RWPE2 (cell line): ENCODE results near the gene SKOR1.
A peak's percentile ranks its signal among the peaks of the same experiment; 100 is the strongest.

ENCODE experiments used
- ATAC-seq: fragments of 200-7000 bp; cut with Tn5 transposase; 3 replicates; pipeline ENCODE4 v1.9.1; 2021; ENCODE audit warnings: low read depth
- DNase-seq: peaks from one replicate; pipeline ENCODE4 v3.0.0-alpha.2; 2020; ENCODE audit warnings: low spot score
- H3K27ac ChIP-seq: fragments of 450-650 bp; 2 replicates; pipeline ENCODE4 v1.5.1; 2017; ENCODE audit warnings: mild to moderate bottlenecking; ENCODE audit not compliant: poor library complexity, severe bottlenecking
- H3K27me3 ChIP-seq: fragments of 250-450 bp; sonication (Bioruptor Pico); 2 replicates; pipeline ENCODE4 v1.5.1; 2021; ENCODE audit warnings: mild to moderate bottlenecking, moderate library complexity; ENCODE audit not compliant: insufficient read depth, poor library complexity, severe bottlenecking
- H3K36me3 ChIP-seq: fragments of 250-450 bp; sonication (Bioruptor Pico); 2 replicates; pipeline ENCODE4 v1.5.1; 2020; ENCODE audit warnings: low read depth, mild to moderate bottlenecking, moderate library complexity
- H3K4me1 ChIP-seq: fragments of 250-450 bp; sonication (Bioruptor Pico); 2 replicates; pipeline ENCODE4 v1.5.1; 2021; ENCODE audit warnings: mild to moderate bottlenecking, moderate library complexity; ENCODE audit not compliant: insufficient read depth, poor library complexity, severe bottlenecking
- H3K4me3 ChIP-seq: fragments of 250-450 bp; sonication (Bioruptor Pico); 2 replicates; pipeline ENCODE4 v1.5.1; 2021; ENCODE audit warnings: mild to moderate bottlenecking, moderate library complexity; ENCODE audit not compliant: severe bottlenecking
- H3K9me3 ChIP-seq: fragments of 250-450 bp; sonication (Bioruptor Pico); 2 replicates; pipeline ENCODE4 v1.5.1; 2021; ENCODE audit warnings: mild to moderate bottlenecking, moderate library complexity; ENCODE audit not compliant: severe bottlenecking
- CTCF ChIP-seq: fragments of 450-650 bp; IDR thresholded peaks from one replicate; pipeline ENCODE4 v1.5.1; 2017; ENCODE audit warnings: mild to moderate bottlenecking, moderate library complexity; ENCODE audit not compliant: poor library complexity, severe bottlenecking

Gene SKOR1

GRCh38 chr15:67859331-67859946 lies 34.1 kb downstream of the SKOR1 start:
- Histone ChIP-seq H3K36me3 (no peaks in the 10 kb centered on the region), H3K27ac (no peak overlapping the region), H3K4me3 (no peak overlapping the region), H3K4me1 (no peaks in the 10 kb centered on the region), H3K9me3 (no peaks in the 10 kb centered on the region), H3K27me3 (no peaks in the 10 kb centered on the region)
- DNase-seq (no peak), ATAC-seq (no peak)
- TF ChIP-seq CTCF, result no peak

- H3K4me3 ChIP-seq, result no peak overlapping the region
- no peaks in the 10 kb centered on the region for H3K4me1 ChIP-seq
- H3K27ac ChIP-seq, result no peak overlapping the region
- H3K36me3 ChIP-seq, result no peaks in the 10 kb centered on the region
- TF ChIP-seq CTCF, result no peak
- DNase-seq (no peak), ATAC-seq (no peak)
- no peaks in the 10 kb centered on the region for H3K9me3 ChIP-seq
- H3K27me3 ChIP-seq, result no peaks in the 10 kb centered on the region
Measured at GRCh38 chr15:67861983-67862382, 36.7 kb downstream of the SKOR1 start.

GRCh38 chr15:67862750-67863441 lies 37.6 kb downstream of the SKOR1 start:
- Histone ChIP-seq H3K27me3 (no peaks in the 10 kb centered on the region), H3K4me1 (no peaks in the 10 kb centered on the region), H3K4me3 (peak overlapping the region; percentile 22), H3K36me3 (no peaks in the 10 kb centered on the region), H3K9me3 (no peaks in the 10 kb centered on the region), H3K27ac (no peak overlapping the region)
- no peak for TF ChIP-seq CTCF
- DNase-seq, result no peak
- ATAC-seq, result no peak; the same call in 1 of the 3 replicates

- ATAC-seq (peak; percentile 92), DNase-seq (peak; percentile 80)
- no peaks in the 10 kb centered on the region for H3K4me1 ChIP-seq
Measured at GRCh38 chr15:67863442-67863987, 38.2 kb downstream of the SKOR1 start.

More at GRCh38 chr15:67863442-67863987, 38.2 kb downstream of the SKOR1 start:
- Histone ChIP-seq H3K9me3 (no peaks in the 10 kb centered on the region), H3K36me3 (no peaks in the 10 kb centered on the region), H3K27me3 (no peaks in the 10 kb centered on the region), H3K27ac (no peak overlapping the region), H3K4me3 (peak overlapping the region; percentile 22)
- TF ChIP-seq CTCF, result peak; percentile 100
